ENCODE results near the gene SUFU. TPM values are rescaled to one million over a fixed set of nuclear protein-coding genes. Genes with fewer than 3 reads are reported as not detected.

Gene SUFU
- total RNA-seq, 1 donor from 2014 or later, result 13.5 TPM

GRCh38 chr10:102617041-102617440, 113.3 kb downstream of the SUFU start:
- Histone ChIP-seq H3K4me1 (peaks cover 63% of the 10 kb centered on the region), H3K27ac (no peak overlapping the region), H3K4me3 (no peak overlapping the region), H3K27me3 (no peaks in the 10 kb centered on the region), H3K9me3 (no peaks in the 10 kb centered on the region), H3K36me3 (peaks cover 19% of the 10 kb centered on the region)
- DNase-seq (no peak), ATAC-seq (no peak)
- intact Hi-C loops (cut with DNase I), result no loop called here
- TF ChIP-seq CTCF (IDR thresholded peaks at IDR 0.05), result no peak

- Histone ChIP-seq H3K27ac (no peak overlapping the region), H3K36me3 (peaks cover 19% of the 10 kb centered on the region), H3K4me3 (no peak overlapping the region), H3K9me3 (no peaks in the 10 kb centered on the region), H3K4me1 (peaks cover 63% of the 10 kb centered on the region), H3K27me3 (no peaks in the 10 kb centered on the region)
- DNase-seq (no peak), ATAC-seq (no peak)
- intact Hi-C loops (cut with DNase I), result no loop called here
- no peak for TF ChIP-seq CTCF (IDR thresholded peaks at IDR 0.05)
Observed at GRCh38 chr10:102617816-102618215, 114.0 kb downstream of the SUFU start.

GRCh38 chr10:102619281-102619981, 115.7 kb downstream of the SUFU start:
- DNase-seq, result no peak
- no peaks in the 10 kb centered on the region for H3K27me3 ChIP-seq
- H3K36me3 ChIP-seq, result peaks cover 19% of the 10 kb centered on the region
- H3K9me3 ChIP-seq, result no peaks in the 10 kb centered on the region
- no peak for TF ChIP-seq CTCF (IDR thresholded peaks at IDR 0.05)
- H3K4me1 ChIP-seq, result peaks cover 50% of the 10 kb centered on the region
- peak overlapping the region; percentile 76 for H3K27ac ChIP-seq
- no peak overlapping the region for H3K4me3 ChIP-seq
- ATAC-seq, result no peak
- intact Hi-C loops (cut with DNase I), result no loop called here

- no peak for TF ChIP-seq CTCF (IDR thresholded peaks at IDR 0.05)
- Histone ChIP-seq H3K4me3 (no peak overlapping the region), H3K27me3 (no peaks in the 10 kb centered on the region), H3K9me3 (no peaks in the 10 kb centered on the region), H3K36me3 (peaks cover 19% of the 10 kb centered on the region), H3K27ac (peak overlapping the region; percentile 76), H3K4me1 (peaks cover 51% of the 10 kb centered on the region)
- intact Hi-C loops (cut with DNase I), result no loop called here
- DNase-seq (no peak), ATAC-seq (no peak)
Observed at GRCh38 chr10:102620138-102620590, 116.4 kb downstream of the SUFU start.

- DNase-seq, result no peak
- peaks cover 19% of the 10 kb centered on the region for H3K36me3 ChIP-seq
- no peak for TF ChIP-seq CTCF (IDR thresholded peaks at IDR 0.05)
- H3K27ac ChIP-seq, result peak overlapping the region; percentile 76
- intact Hi-C loops (cut with DNase I), result no loop called here
- no peaks in the 10 kb centered on the region for H3K9me3 ChIP-seq
- H3K4me1 ChIP-seq, result peaks cover 52% of the 10 kb centered on the region
- no peak overlapping the region for H3K4me3 ChIP-seq
- ATAC-seq, result peak; percentile 4
- no peaks in the 10 kb centered on the region for H3K27me3 ChIP-seq
Observed at GRCh38 chr10:102620591-102621442, 117.0 kb downstream of the SUFU start.
